ENCODE results near the gene RNF182.

Gene RNF182

DNA sequence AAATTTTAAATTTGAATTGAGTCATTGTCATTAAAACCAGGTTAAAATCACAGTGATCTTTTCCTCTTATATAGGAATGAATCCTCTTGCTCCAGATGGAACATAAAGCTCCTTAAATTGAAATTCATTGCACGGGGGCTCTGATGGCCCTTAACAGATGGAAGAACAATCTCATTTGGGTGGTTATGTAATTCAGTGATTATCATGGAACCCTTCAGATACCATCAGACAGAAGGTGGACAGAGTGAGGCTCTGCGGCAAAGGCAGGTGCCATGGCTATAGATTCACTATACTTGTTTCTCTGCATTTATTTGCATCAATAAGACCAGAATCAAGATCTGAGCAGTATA is 17.8 kb upstream of the RNF182 start (continued):
- TF ChIP-seq, protein P1, sequence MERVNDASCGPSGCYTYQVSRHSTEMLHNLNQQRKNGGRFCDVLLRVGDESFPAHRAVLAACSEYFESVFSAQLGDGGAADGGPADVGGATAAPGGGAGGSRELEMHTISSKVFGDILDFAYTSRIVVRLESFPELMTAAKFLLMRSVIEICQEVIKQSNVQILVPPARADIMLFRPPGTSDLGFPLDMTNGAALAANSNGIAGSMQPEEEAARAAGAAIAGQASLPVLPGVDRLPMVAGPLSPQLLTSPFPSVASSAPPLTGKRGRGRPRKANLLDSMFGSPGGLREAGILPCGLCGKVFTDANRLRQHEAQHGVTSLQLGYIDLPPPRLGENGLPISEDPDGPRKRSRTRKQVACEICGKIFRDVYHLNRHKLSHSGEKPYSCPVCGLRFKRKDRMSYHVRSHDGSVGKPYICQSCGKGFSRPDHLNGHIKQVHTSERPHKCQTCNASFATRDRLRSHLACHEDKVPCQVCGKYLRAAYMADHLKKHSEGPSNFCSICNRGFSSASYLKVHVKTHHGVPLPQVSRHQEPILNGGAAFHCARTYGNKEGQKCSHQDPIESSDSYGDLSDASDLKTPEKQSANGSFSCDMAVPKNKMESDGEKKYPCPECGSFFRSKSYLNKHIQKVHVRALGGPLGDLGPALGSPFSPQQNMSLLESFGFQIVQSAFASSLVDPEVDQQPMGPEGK (CRISPR knock-in tag; IDR thresholded peaks at IDR 0.05; ENCODE audit: borderline replicate concordance), result no peak
- TF ChIP-seq ESRRG (CRISPR knock-in tag; IDR thresholded peaks at IDR 0.05) (no peak), RARB (CRISPR knock-in tag; IDR thresholded peaks at IDR 0.05) (no peak)

DNA sequence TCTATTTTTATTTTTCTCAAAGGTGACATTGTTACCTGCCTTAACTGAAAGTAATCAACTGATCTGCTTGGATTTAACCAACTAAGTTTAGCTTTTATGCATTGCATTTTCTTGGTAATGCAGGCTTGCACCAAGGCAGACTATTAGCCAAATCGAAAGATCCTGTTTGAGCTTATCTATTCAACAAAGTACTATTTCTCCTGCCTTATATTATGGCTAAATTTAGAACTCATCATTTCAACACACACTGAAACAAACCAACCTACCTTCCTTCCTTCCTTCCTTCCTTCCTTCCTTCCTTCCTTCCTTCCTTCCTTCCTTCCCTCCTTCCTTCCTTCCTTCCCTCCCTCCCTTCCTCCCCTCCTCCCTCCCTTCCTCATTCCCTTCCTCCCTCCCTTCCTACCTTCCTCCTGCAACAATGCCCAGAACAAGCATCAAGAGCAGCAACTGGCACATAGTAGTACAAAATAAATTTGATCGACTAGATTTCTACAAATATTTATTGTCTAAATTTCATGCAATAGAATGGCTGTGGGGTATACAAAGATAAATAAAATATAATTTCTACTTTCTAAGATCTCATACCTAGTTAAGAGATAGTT is 17.0 kb upstream of the RNF182 start:
- ATAC-seq, result no peak
- TF ChIP-seq CSDC2 (CRISPR knock-in tag; IDR thresholded peaks at IDR 0.05), result no peak
- no peak for TF ChIP-seq SNAI2 (CRISPR knock-in tag; IDR thresholded peaks at IDR 0.05)
- TF ChIP-seq PPARA (CRISPR knock-in tag; IDR thresholded peaks at IDR 0.05; ENCODE audit: borderline replicate concordance), result no peak
- no peak for TF ChIP-seq BACH2 (CRISPR knock-in tag; IDR thresholded peaks at IDR 0.05; ENCODE audit: borderline replicate concordance)
- TF ChIP-seq GLIS3 (CRISPR knock-in tag; IDR thresholded peaks at IDR 0.05), result no peak
- no peak for TF ChIP-seq ZNF565 (CRISPR knock-in tag; conservative IDR thresholded peaks at IDR 0.05; ENCODE audit: low read depth)
- TF ChIP-seq RARB (CRISPR knock-in tag; IDR thresholded peaks at IDR 0.05), result no peak
- no peak for TF ChIP-seq ZNF70 (CRISPR knock-in tag; IDR thresholded peaks at IDR 0.05)
- TF ChIP-seq, protein P1 (CRISPR knock-in tag; IDR thresholded peaks at IDR 0.05; ENCODE audit: borderline replicate concordance), result no peak

DNA sequence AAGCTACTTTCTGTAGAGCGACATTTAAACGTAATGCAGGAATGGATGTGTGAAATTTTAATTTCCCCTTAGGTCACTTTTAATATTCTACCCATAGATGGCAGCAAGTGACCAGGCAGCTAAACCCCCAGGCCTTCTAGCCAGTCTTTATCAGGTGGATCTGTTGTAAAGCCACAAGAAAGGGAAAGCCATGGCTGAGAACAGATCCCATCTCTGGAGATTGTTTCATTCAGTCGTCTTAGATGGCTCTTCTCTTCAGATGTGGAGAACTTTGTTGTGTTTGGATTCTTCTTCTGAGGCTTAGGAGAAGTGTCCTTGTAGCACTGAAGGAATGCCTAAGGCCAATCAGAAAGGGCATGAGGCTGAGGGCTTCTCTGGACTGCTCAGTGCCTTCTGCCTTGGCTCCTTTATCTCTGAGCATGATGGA is 15.8 kb upstream of the RNF182 start:
- peak; percentile 97 for ATAC-seq
- no peak for TF ChIP-seq CSDC2 (CRISPR knock-in tag; IDR thresholded peaks at IDR 0.05)
- no peak for TF ChIP-seq POU6F1 (CRISPR knock-in tag; IDR thresholded peaks at IDR 0.05; ENCODE audit: borderline replicate concordance, low read depth)
- TF ChIP-seq ZFP3 (CRISPR knock-in tag; IDR thresholded peaks at IDR 0.05), result no peak
- TF ChIP-seq ESRRG (CRISPR knock-in tag; IDR thresholded peaks at IDR 0.05), result no peak

GRCh38 chr6:13910443-13910842 is 14.3 kb upstream of the RNF182 start:
- TF ChIP-seq SNAI2 (CRISPR knock-in tag; IDR thresholded peaks at IDR 0.05) (no peak), CSDC2 (CRISPR knock-in tag; IDR thresholded peaks at IDR 0.05) (no peak), ZFP30 (CRISPR knock-in tag; IDR thresholded peaks at IDR 0.05) (no peak), TOX (CRISPR knock-in tag; IDR thresholded peaks at IDR 0.05; ENCODE audit: borderline replicate concordance) (no peak), ESRRG (CRISPR knock-in tag; IDR thresholded peaks at IDR 0.05) (no peak), TCF4 (CRISPR knock-in tag; IDR thresholded peaks at IDR 0.05; ENCODE audit: borderline replicate concordance) (no peak)
- TF ChIP-seq, protein P2, sequence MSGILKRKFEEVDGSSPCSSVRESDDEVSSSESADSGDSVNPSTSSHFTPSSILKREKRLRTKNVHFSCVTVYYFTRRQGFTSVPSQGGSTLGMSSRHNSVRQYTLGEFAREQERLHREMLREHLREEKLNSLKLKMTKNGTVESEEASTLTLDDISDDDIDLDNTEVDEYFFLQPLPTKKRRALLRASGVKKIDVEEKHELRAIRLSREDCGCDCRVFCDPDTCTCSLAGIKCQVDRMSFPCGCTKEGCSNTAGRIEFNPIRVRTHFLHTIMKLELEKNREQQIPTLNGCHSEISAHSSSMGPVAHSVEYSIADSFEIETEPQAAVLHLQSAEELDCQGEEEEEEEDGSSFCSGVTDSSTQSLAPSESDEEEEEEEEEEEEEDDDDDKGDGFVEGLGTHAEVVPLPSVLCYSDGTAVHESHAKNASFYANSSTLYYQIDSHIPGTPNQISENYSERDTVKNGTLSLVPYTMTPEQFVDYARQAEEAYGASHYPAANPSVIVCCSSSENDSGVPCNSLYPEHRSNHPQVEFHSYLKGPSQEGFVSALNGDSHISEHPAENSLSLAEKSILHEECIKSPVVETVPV (CRISPR knock-in tag; IDR thresholded peaks at IDR 0.05), result no peak
- TF ChIP-seq, protein P1 (CRISPR knock-in tag; IDR thresholded peaks at IDR 0.05; ENCODE audit: borderline replicate concordance), result no peak
- no peak for ATAC-seq

GRCh38 chr6:13911337-13911736 is 13.4 kb upstream of the RNF182 start:
- no peak for TF ChIP-seq BACH2 (CRISPR knock-in tag; IDR thresholded peaks at IDR 0.05; ENCODE audit: borderline replicate concordance)
- no peak for TF ChIP-seq ZNF565 (CRISPR knock-in tag; conservative IDR thresholded peaks at IDR 0.05; ENCODE audit: low read depth)
- no peak for TF ChIP-seq RARB (CRISPR knock-in tag; IDR thresholded peaks at IDR 0.05)
- no peak for TF ChIP-seq POU6F1 (CRISPR knock-in tag; IDR thresholded peaks at IDR 0.05; ENCODE audit: borderline replicate concordance, low read depth)
- TF ChIP-seq ZNF8 (CRISPR knock-in tag; IDR thresholded peaks at IDR 0.05), result no peak
- TF ChIP-seq ISL1 (CRISPR knock-in tag; IDR thresholded peaks at IDR 0.05), result no peak
- TF ChIP-seq ZFP30 (CRISPR knock-in tag; IDR thresholded peaks at IDR 0.05), result no peak
- no peak for TF ChIP-seq GLIS3 (CRISPR knock-in tag; IDR thresholded peaks at IDR 0.05)
- TF ChIP-seq ESRRG (CRISPR knock-in tag; IDR thresholded peaks at IDR 0.05), result no peak
- no peak for ATAC-seq

Measured in SK-N-SH treated with all-trans-retinoic acid at 6 μM for 48 hours (cell line).